ENCODE data around the gene POMT1. TPM values are rescaled to one million over a fixed set of nuclear protein-coding genes. Genes with fewer than 3 reads are reported as not detected.

Gene POMT1
- total RNA-seq, 1 donor from 2014 or later: 29.3 TPM

GRCh38 chr9:131559421-131560000 lies 56.8 kb downstream of the POMT1 start:
- H3K4me3 ChIP-seq (ENCODE audit: low read depth, low read length): no peak overlapping the region
- DNase-seq (ENCODE audit: low read depth): no peak
- peaks cover 17% of the 10 kb centered on the region for H3K27me3 ChIP-seq (ENCODE audit: control insufficient read depth, insufficient read depth, low read length)
- TF ChIP-seq, protein P1, sequence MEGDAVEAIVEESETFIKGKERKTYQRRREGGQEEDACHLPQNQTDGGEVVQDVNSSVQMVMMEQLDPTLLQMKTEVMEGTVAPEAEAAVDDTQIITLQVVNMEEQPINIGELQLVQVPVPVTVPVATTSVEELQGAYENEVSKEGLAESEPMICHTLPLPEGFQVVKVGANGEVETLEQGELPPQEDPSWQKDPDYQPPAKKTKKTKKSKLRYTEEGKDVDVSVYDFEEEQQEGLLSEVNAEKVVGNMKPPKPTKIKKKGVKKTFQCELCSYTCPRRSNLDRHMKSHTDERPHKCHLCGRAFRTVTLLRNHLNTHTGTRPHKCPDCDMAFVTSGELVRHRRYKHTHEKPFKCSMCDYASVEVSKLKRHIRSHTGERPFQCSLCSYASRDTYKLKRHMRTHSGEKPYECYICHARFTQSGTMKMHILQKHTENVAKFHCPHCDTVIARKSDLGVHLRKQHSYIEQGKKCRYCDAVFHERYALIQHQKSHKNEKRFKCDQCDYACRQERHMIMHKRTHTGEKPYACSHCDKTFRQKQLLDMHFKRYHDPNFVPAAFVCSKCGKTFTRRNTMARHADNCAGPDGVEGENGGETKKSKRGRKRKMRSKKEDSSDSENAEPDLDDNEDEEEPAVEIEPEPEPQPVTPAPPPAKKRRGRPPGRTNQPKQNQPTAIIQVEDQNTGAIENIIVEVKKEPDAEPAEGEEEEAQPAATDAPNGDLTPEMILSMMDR (IDR thresholded peaks at IDR 0.05; ENCODE audit: insufficient read depth, low read length, poor library complexity, severe bottlenecking): no peak
- H3K36me3 ChIP-seq (ENCODE audit: control insufficient read depth, insufficient read depth, low read length): no peaks in the 10 kb centered on the region

DNA sequence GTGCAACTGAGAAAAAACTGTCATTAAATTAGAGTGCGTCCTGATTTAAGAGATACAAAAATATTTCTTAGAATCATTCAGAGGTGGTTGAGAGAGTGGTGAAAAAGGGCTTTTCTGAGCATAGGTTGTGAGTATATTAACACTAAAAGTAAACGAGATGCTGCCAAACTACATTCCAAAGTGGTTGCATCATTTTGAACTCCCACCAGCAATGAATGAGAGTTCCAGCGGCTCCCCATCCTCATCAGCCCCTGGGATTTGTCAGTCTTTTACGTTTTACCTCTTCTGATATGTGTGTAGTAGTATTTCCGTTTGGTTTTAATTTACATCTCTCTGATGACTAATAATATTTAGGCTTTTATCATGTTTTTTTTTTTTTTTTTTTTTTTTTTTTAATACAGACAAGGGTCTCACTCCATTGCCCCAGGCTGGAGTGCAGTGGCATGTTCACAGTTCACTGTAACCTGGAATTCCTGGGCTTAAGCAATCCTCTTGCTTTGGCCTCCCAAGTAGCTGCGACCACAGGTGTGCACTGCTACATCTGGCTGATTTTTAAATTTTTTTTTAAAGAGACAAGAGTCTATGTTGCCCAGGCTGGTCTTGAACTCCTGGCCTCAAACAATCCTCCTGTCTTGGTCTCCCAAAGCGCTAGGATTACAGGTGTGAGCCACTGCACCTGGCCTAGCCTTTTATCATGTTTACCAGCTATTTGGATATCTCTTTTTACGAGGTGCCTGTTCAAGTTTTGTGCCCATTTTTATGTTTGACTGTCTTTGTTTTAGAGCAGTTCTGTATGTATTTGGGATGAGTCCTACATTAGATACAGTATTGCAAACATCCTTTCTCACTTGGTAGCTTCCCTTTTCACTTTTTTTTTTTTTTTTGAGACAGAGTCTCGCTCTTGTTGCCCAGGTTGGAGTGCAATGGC lies 59.6 kb downstream of the POMT1 start:
- DNase-seq (ENCODE audit: low read depth): no peak
- no peaks in the 10 kb centered on the region for H3K36me3 ChIP-seq (ENCODE audit: control insufficient read depth, insufficient read depth, low read length)
- H3K4me3 ChIP-seq (ENCODE audit: low read depth, low read length): no peak overlapping the region
- TF ChIP-seq, protein P1 (IDR thresholded peaks at IDR 0.05; ENCODE audit: insufficient read depth, low read length, poor library complexity, severe bottlenecking): no peak
- no peaks in the 10 kb centered on the region for H3K27me3 ChIP-seq (ENCODE audit: control insufficient read depth, insufficient read depth, low read length)

DNA sequence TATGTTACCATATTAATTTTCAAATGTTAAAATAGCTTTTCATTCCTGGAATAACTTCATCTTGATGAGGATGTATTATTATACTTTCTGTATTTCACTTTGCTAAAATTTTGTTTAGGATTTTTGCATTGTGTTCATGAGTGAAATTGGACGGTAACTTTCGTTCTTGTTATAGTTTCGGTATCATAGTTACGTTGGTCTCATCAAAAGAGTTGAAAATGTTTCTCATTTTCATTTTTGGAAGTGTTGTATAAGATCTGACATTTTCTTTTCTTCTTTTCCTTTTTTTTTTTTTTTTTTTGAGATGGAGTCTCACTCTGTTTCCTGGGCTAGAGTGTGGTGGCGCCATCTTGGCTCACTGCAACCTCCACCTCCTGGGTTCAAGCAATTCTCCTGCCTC lies 62.7 kb downstream of the POMT1 start:
- no peak for DNase-seq (ENCODE audit: low read depth)
- Histone ChIP-seq H3K27me3 (ENCODE audit: control insufficient read depth, insufficient read depth, low read length) (no peaks in the 10 kb centered on the region), H3K4me3 (ENCODE audit: low read depth, low read length) (no peak overlapping the region), H3K36me3 (ENCODE audit: control insufficient read depth, insufficient read depth, low read length) (no peaks in the 10 kb centered on the region)
- TF ChIP-seq, protein P1 (IDR thresholded peaks at IDR 0.05; ENCODE audit: insufficient read depth, low read length, poor library complexity, severe bottlenecking): no peak

- Histone ChIP-seq H3K27me3 (ENCODE audit: control insufficient read depth, insufficient read depth, low read length) (no peaks in the 10 kb centered on the region), H3K4me3 (ENCODE audit: low read depth, low read length) (no peak overlapping the region), H3K36me3 (ENCODE audit: control insufficient read depth, insufficient read depth, low read length) (no peaks in the 10 kb centered on the region)
- TF ChIP-seq, protein P1 (IDR thresholded peaks at IDR 0.05; ENCODE audit: insufficient read depth, low read length, poor library complexity, severe bottlenecking): no peak
- no peak for DNase-seq (ENCODE audit: low read depth)
Observed at GRCh38 chr9:131566158-131566557, 63.4 kb downstream of the POMT1 start.

- H3K36me3 ChIP-seq (ENCODE audit: control insufficient read depth, insufficient read depth, low read length): no peaks in the 10 kb centered on the region
- DNase-seq (ENCODE audit: low read depth): no peak
- no peak overlapping the region for H3K4me3 ChIP-seq (ENCODE audit: low read depth, low read length)
- TF ChIP-seq, protein P1 (IDR thresholded peaks at IDR 0.05; ENCODE audit: insufficient read depth, low read length, poor library complexity, severe bottlenecking): no peak
- H3K27me3 ChIP-seq (ENCODE audit: control insufficient read depth, insufficient read depth, low read length): no peaks in the 10 kb centered on the region
Observed at GRCh38 chr9:131567910-131568309, 65.2 kb downstream of the POMT1 start.

Other genes starting within 250 kb of the POMT1 start
- 1.0 and 1.9 TPM in 2 replicates for gene FAM78A, start 226.4 kb upstream of the POMT1 start, total RNA-seq
- 2.6 and 4.6 TPM in 2 replicates for gene PLPP7, start 213.2 kb upstream of the POMT1 start, total RNA-seq
- gene PRRC2B, start 108.8 kb upstream of the POMT1 start, total RNA-seq: 158 and 169 TPM in 2 replicates
- 17.7 and 19.8 TPM in 2 replicates for gene UCK1, start 28.3 kb downstream of the POMT1 start, total RNA-seq
- not detected in 2 replicates for gene PRRT1B, start 42.6 kb downstream of the POMT1 start, total RNA-seq
- gene RAPGEF1, start 237.2 kb downstream of the POMT1 start, total RNA-seq: 43.5 TPM in 2 replicates